Measurements from ENCODE around the gene MPLKIP. TPM values are rescaled to one million over a fixed set of nuclear protein-coding genes. Genes with fewer than 3 reads are reported as not detected.
"Not testable (repeated sequence)": the region's sequence is repeated elsewhere in the genome, so short reads cannot be mapped to it uniquely, and the experiment has no call there.

MPLKIP gene
- total and polyA plus RNA-seq, 3 donors from 2014 or later: 29.6 to 61.3 (median 47.7) TPM

GRCh38 chr7:40120020-40120419, 14.4 kb downstream of the MPLKIP start:
- no peak for DNase-seq
- Histone ChIP-seq H3K27me3 (no peaks in the 10 kb centered on the region), H3K27ac (no peak overlapping the region), H3K9me3 (no peaks in the 10 kb centered on the region), H3K4me1 (no peaks in the 10 kb centered on the region), H3K36me3 (ENCODE audit: low read depth, missing control alignments) (no peaks in the 10 kb centered on the region), H3K4me3 (no peak overlapping the region)
- TF ChIP-seq CTCF (IDR thresholded peaks at IDR 0.05) (no peak), POLR2A (IDR thresholded peaks at IDR 0.05) (no peak)
- 84 to 92% methylated on average over 5 of the region's 5 CpGs for WGBS, 2 donors
- intact Hi-C loops (cut with DNase I; ENCODE audit: low total_unique reads): no loop called here

DNA sequence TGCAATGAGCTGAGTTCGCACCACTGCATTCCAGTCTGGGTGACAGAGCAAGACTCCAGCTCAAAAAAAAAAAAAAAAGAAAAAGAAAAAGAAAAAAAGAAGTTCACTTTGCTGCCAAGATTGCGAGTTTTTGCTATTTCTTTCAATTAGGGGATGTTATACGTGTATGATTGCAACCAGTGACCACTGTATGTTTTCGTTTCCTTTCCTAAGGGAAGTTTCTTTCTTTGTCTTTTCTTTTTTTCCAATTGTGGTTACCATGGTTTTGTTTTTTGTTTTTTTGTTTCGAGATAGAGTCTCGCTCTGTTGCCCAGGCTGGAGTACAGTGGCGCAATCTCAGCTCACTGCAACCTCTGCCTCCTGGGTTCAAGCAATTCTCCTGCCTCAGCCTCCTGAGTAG, 16.2 kb downstream of the MPLKIP start:
- DNase-seq; H3K36me3 ChIP-seq (ENCODE audit: low read depth, missing control alignments); H3K9me3 ChIP-seq; H3K4me1 ChIP-seq; H3K27ac ChIP-seq; H3K27me3 ChIP-seq; H3K4me3 ChIP-seq; intact Hi-C loops (cut with DNase I; ENCODE audit: low total_unique reads): not testable (repeated sequence)
- 75 to 85% methylated on average over 7 of the region's 7 CpGs for WGBS, 2 donors

DNA sequence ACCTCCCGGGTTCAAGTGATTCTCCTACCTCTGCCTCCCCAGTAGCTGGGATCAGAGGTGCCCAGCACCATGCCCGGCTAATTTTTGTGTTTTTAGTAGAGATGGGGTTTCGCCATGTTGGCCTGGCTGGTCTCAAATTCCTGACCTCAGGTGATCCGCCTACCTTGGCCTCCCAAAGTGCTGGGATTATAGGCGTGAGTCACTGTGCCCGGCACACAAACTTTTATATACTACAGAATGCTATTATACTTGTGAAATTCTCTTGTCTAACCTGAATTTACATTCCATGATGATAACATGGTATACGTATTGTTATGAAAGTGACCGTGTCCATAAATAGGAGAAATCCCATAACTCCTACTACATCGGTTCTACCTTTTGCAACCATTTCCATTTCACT, 17.2 kb downstream of the MPLKIP start:
- DNase-seq; H3K27me3 ChIP-seq; H3K27ac ChIP-seq; H3K4me1 ChIP-seq; H3K9me3 ChIP-seq; H3K4me3 ChIP-seq; H3K36me3 ChIP-seq (ENCODE audit: low read depth, missing control alignments); intact Hi-C loops (cut with DNase I; ENCODE audit: low total_unique reads): not testable (repeated sequence)
- WGBS, 2 donors: 91 to 92% methylated on average over 9 of the region's 9 CpGs

DNA sequence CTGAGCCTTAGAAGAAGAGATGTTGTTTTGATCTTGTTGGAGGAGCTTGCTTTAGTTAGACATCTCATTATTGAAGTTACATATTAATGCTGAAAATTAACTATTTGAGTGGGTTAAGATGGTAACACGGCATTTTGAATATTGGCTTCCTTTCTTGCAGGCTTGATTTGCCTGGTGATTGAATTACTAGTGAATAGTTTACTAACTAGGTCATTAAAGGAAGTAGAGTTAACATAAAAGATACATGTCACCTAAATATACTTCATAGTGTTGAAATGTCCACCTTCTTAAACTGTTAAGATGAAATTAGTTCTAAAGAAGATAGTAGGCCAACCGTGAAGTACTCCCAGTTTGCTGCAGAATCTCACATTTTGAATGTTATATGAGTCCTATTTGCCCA, 18.5 kb downstream of the MPLKIP start:
- no peaks in the 10 kb centered on the region for H3K27me3 ChIP-seq
- intact Hi-C loops (cut with DNase I; ENCODE audit: low total_unique reads): no loop called here
- DNase-seq: no peak
- no peak overlapping the region for H3K27ac ChIP-seq
- no peaks in the 10 kb centered on the region for H3K9me3 ChIP-seq
- H3K36me3 ChIP-seq (ENCODE audit: low read depth, missing control alignments): no peaks in the 10 kb centered on the region
- H3K4me3 ChIP-seq: no peak overlapping the region
- 93 to 95% methylated on average over 2 of the region's 2 CpGs for WGBS, 2 donors
- TF ChIP-seq POLR2A (IDR thresholded peaks at IDR 0.05) (no peak), CTCF (IDR thresholded peaks at IDR 0.05) (no peak)
- H3K4me1 ChIP-seq: no peaks in the 10 kb centered on the region

DNA sequence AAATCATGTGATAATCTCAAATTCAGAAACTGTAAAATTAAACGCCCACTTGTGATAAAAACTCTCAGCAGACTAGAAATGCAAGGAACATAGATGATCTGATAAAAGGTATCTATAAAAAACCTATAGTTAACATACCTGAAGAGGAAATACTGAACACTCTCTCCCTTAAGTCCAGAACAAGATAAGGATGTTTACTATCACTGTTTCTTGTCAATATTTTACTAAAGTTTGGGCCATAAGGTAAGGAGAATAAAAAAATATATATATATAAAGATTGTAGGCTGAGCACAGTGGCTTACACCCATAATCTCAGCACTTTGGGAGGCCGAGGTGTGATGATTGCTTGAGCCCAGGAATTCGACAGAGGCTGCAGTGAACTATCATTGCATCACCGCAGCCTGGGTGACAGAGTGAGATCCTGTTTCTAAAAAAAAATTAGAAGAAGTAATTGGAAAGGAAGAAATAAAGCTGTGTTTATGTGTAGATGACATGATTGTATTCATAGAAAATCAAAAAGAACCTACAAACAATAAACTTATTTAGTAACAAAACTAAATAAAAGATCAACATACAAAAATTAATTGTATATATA, 28.4 kb downstream of the MPLKIP start:
- TF ChIP-seq CTCF (IDR thresholded peaks at IDR 0.05) (no peak), POLR2A (IDR thresholded peaks at IDR 0.05) (no peak)
- Histone ChIP-seq H3K9me3 (no peaks in the 10 kb centered on the region), H3K27ac (no peak overlapping the region), H3K27me3 (no peaks in the 10 kb centered on the region), H3K4me3 (no peak overlapping the region), H3K36me3 (ENCODE audit: low read depth, missing control alignments) (no peaks in the 10 kb centered on the region), H3K4me1 (no peaks in the 10 kb centered on the region)
- intact Hi-C loops (cut with DNase I; ENCODE audit: low total_unique reads): no loop called here
- no peak for DNase-seq
- 77 to 87% methylated on average over 4 of the region's 4 CpGs for WGBS, 2 donors

DNA sequence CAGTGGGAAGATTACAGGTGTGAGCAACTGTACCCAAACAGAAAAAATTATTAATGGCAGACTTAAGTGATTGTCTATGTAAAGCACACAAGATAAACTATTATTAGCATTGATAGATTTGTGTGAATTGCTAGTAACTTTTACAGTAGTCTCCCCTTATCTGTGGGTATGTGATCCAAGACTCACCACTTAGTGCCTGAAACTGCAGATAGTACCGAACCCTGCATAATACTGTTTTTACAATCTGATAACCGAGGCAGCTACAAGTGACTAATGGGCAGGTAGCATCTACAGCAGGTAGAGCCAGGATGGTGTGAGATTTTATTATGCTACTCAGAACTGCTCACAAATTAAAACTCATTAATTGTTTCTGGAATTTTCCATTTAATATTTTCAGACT, 31.5 kb downstream of the MPLKIP start:
- intact Hi-C loops (cut with DNase I; ENCODE audit: low total_unique reads): no loop called here
- TF ChIP-seq POLR2A (IDR thresholded peaks at IDR 0.05) (no peak), CTCF (IDR thresholded peaks at IDR 0.05) (no peak)

More for the DNA sequence above, 31.5 kb downstream of the MPLKIP start:
- no peaks in the 10 kb centered on the region for H3K9me3 ChIP-seq
- WGBS, 2 donors: 87 to 90% methylated on average over 2 of the region's 2 CpGs
- H3K4me1 ChIP-seq: no peaks in the 10 kb centered on the region
- no peaks in the 10 kb centered on the region for H3K36me3 ChIP-seq (ENCODE audit: low read depth, missing control alignments)
- H3K4me3 ChIP-seq: no peak overlapping the region
- H3K27ac ChIP-seq: no peak overlapping the region
- no peaks in the 10 kb centered on the region for H3K27me3 ChIP-seq
- DNase-seq: no peak

Data from testis (tissue), 3 donors.